ENCODE data around the gene ZNF516.

Gene ZNF516

DNA sequence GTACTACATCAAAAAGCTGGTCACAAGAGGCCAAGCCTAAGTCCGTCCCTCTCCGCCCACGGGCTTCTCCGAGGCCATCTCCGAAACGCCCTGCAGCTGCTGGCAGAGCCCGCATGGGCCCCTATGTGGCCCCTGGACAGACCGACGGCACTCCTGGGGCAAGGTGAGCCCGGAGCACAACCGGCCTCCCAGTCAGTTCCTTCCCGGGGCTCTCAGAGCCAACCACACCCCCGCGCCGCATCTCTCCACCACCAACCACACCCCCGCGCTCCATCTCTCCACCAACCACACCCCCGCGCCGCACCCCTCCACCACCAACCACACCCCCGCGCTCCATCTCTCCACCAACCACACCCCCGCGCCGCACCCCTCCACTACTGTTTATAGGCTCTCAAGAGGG, 93.5 kb downstream of the ZNF516 start:
- peak in 1 of 42 donors; percentile 34 for DNase-seq
- intact Hi-C loops (cut with DNase I), result loop anchor here (10.0 kb wide), 1 partner anchor 213 kb away; no protein-coding TSS in a partner anchor

DNA sequence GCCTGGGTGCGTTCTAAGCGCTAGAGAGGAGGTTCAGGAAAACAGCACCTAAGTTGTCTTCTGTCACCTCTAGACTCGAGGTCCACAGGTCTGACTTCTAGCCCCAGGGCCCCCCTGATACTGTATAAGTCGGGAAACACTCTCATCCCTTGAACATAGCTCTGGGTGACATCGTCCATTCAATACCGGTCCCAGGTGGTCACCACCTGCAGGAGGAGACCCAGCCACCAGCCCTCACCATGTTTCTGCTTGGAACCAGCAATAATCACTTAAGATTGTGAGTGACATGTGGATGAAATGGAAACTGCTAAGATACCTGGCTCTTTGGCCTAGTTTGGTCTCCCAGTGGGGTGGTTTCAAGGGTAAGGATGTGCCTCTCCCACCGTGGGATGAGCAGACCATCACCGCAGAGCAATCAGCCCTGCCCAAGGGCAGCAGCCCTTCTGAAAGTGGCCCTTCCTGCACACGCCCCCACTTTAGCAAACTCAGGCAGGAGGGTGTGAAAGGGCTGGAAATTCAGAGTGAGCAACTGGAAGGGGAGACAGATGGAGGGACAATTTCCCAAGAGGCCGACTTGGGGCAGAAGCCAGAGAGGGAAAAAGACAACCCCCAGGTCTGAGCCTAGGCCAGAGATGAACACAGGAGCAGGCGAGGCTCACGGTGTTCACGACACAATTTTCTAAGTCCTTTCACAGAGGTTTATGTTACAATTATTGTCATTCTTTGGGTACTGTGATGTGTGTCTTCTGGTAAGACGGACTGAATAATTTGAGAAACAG, 95.2 kb downstream of the ZNF516 start:
- peak in 1 of 42 donors; percentile 34 for DNase-seq
- intact Hi-C loops (cut with DNase I), result loop anchor here (5.0 to 10.0 kb wide), 2 partner anchors 215 to 307 kb away; no protein-coding TSS in a partner anchor

DNA sequence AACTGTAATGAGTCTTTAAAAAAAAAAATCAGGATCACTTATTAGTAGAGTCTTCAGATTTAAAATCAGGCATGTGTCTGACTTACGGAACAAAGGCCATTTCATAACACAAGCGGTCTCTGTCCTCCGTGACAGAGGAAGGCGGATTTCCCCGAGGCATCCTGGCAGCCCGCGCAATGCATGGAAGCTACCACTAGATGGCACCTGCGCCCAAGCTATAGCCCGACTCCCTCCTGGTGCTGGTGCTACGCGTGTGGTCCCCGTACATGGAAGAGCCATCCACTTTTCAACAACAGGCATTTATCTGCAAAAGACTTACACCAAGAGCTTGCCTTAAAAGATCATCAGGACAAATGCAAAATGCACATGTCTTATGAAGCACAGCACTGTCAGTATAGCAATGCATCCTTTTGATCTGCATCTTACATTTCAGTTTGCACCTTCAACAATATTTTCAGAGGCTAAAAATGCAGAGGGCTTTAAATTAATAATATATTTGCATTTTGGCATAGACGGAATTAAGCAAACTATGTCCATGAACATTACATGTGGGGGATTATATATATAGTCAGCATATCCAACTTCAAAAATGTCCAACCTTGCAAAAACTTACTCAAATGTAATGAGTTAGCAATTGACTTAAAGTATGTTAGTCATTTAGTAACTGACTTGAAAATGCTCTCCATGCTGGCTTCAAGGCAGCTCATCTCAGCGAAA, 96.0 kb downstream of the ZNF516 start:
- intact Hi-C loops (cut with DNase I), result loop anchor here (5.0 kb wide), 1 partner anchor 308 kb away; no protein-coding TSS in a partner anchor

DNA sequence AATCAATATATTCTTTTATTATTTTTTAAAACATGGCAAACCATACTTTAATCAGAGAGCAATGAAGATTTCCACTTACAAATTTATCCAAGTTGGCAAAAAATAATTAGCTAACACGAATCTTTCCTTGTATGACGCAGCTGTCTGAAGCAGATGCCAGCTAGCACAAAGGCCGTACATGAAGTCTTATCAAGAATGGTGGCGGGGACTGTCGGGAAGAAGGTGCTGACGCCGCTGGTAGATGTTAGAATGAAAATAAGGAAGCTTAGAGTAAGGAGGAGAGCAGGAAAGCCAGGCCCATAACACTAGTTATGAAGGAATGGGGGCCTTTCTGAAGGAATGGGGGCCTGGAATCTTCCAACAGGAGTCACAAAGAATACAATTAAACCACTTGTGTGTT, 96.7 kb downstream of the ZNF516 start:
- peak in 1 of 42 donors; percentile 0 for DNase-seq
- intact Hi-C loops (cut with DNase I), result loop anchor here (5.0 kb wide), 1 partner anchor 309 kb away; no protein-coding TSS in a partner anchor

More for the DNA sequence above, 96.0 kb downstream of the ZNF516 start:
- DNase-seq, result peak; percentile 70 to 96 (median 92)

DNA sequence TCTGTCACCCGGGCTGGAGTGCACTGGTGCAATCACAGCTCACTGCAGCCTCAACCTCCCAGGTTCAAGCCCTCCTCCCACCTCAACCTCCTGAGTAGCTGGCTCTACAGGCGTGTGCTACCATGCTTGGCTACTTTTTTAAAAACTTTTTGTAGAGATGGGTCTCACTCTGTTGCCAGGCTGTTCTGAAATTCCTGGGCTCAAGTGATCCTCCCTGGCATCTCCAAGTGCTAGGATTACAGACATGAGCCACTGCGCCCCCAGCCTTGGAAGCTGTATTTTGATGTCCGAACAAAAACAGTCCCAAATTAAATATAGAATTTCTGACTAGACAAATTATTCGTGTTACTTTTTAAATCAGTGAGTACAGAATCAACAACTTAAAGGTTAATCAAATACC, 97.4 kb downstream of the ZNF516 start:
- DNase-seq, result no peak

GRCh38 chr18:76396792-76397191, 98.2 kb downstream of the ZNF516 start:
- no peak for DNase-seq
- intact Hi-C loops (cut with DNase I), result loop anchor here (5.0 kb wide), 1 partner anchor 311 kb away; no protein-coding TSS in a partner anchor

More for the DNA sequence above, 97.4 kb downstream of the ZNF516 start:
- intact Hi-C loops (cut with DNase I), result loop anchor here (5.0 kb wide), 1 partner anchor 310 kb away; no protein-coding TSS in a partner anchor

- intact Hi-C loops (cut with DNase I), result loop anchor here (5.0 kb wide), 1 partner anchor 312 kb away; no protein-coding TSS in a partner anchor
- DNase-seq, result peak in 2 of 42 donors; percentile 5 to 34
Observed at GRCh38 chr18:76395609-76396008, 99.4 kb downstream of the ZNF516 start.

- intact Hi-C loops (cut with DNase I), result loop anchor here (5.0 kb wide), 1 partner anchor 312 kb away; no protein-coding TSS in a partner anchor
- peak in 7 of 42 donors; percentile 11 to 58 (median 41) for DNase-seq
Observed at GRCh38 chr18:76394780-76395476, 100.1 kb downstream of the ZNF516 start.

DNA sequence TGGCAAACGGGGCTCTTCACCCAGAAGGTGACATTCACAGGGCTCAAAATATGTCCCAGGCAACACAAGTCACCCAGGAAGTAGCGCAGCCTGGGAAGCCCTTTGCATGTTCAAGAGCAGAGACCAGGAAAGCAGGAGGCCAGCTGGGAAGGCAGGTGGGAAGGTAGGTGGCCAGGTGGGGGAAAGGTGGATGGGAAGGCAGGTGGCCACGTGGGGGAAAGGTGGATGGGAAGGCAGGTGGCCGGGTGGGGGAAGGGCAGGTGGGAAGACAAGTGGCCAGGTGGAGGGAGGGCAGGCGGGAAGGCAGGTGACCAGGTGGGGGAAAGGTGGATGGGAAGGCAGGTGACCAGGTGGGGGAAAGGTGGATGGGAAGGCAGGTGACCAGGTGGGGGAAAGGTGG, 102.7 kb downstream of the ZNF516 start:
- DNase-seq, result peak in 2 of 42 donors; percentile 2 to 5
- intact Hi-C loops (cut with DNase I), result no loop called here

- peak in 3 of 42 donors; percentile 4 to 8 (median 7) for DNase-seq
- intact Hi-C loops (cut with DNase I), result no loop called here
Observed at GRCh38 chr18:76391746-76392145, 103.3 kb downstream of the ZNF516 start.

- intact Hi-C loops (cut with DNase I), result no loop called here
- DNase-seq, result no peak
Observed at GRCh38 chr18:76391038-76391437, 104.0 kb downstream of the ZNF516 start.

DNA sequence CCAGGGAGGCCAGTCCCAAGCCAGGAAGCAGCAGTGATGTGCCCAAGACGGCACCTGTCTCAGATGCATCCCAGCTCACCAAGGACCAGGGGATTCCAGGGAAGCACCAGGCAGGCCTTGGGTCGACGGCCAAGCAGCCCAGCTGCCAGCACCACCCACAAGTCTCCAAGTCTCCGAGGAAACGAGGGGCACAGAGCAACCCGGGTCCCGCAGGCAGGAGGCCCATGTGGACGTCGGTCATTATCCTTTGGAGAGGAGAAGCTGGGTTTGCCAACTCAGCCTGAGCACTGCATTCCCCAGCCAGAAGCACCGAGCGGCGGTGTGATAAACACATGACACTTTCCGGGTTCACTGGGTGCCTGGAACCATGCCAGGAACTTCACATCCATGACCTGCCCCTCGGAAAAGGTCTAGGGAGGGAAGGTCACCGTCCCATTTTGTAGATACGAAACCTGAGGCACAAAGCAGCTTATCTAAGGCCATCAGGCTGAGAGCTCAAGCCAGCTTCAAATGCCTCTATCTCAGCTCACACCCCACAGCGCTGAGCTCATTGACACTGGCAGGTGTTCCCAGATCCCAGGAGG, 104.5 kb downstream of the ZNF516 start:
- intact Hi-C loops (cut with DNase I), result no loop called here
- DNase-seq, result peak in 16 of 42 donors; percentile 12 to 58 (median 42)

DNA sequence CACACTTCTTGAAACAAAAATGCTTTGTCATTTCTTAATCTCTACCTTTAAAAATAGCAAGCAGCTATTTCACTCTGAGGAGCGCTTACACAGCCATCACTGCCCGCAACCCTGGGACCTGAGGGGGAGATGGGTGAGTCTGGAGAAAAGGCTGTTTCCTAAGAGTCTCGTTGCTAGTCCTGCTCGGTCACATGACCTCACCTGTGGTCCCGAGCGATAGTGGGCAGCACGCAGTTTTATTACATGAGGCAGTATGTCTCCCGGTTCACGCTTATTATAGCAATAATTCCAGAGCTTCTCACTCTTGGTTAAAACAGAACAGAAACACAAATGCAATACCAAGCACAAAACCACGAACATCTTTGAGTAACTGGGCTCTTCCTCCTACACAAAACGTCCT, 105.3 kb downstream of the ZNF516 start:
- intact Hi-C loops (cut with DNase I), result no loop called here
- DNase-seq, result peak in 3 of 42 donors; percentile 10 to 14 (median 10)

GRCh38 chr18:76388891-76389423, 106.1 kb downstream of the ZNF516 start:
- intact Hi-C loops (cut with DNase I), result no loop called here
- DNase-seq, result peak in 3 of 42 donors; percentile 5 to 13 (median 8)

DNA sequence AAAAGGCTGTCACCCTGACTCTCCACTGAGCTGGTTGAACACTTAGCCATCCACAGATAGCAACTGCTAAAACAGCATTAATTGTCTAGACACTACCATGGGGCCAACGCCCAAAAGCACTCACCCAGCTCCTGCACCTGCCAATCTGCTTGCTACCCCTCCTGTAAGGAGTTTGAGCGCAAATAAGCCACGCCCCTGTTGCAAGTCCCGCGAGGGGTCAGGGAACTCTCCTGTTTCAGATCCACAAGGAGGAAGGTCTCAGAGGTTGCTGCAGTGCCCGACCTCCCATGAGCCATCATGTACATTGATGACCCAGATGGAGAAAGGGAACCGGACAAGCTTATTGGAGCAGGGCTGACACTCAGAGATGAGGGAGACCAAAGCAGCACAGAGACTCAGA, 106.8 kb downstream of the ZNF516 start:
- peak in 1 of 42 donors; percentile 3 for DNase-seq
- intact Hi-C loops (cut with DNase I), result no loop called here

DNA sequence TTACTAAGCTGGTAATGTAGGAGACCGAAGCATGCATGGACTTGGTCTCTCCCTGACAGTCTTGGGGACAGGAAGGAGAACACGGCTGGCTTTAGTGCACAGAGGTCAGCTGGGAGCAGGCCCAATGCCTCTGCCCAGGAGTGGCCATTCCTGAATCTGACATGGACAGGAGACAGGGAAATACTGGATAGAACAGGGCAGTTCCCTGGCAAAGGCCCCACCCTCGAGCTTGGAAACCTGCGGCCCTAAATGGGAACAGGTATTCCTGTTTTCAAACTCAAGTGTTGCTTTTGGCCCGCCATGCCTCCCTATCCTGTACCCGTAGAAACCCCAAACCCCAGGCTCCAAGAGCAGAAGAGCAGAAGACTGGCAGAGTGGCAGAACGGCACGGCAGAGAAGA, 107.4 kb downstream of the ZNF516 start:
- intact Hi-C loops (cut with DNase I), result no loop called here
- no peak for DNase-seq

DNA sequence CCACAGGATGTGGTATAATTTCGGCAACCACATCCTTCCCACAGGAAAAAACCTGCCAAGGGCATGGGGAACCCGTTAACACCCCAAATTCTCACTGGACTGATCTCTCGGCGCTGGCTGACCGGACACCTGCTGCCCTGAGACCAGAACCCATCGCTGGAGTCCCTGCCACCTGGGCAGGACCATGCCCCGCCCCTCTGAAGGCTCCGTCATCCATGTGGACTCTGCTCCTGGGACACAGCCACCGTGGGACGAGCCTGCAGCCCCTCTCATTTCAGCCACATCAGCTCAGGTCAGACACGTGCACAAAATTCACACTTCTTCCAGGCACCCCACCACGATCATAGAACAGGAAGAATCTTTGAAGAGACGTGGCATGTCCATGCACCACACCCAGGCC, 108.2 kb downstream of the ZNF516 start:
- intact Hi-C loops (cut with DNase I), result no loop called here
- no peak for DNase-seq

GRCh38 chr18:76386071-76386470, 109.0 kb downstream of the ZNF516 start:
- intact Hi-C loops (cut with DNase I), result no loop called here
- no peak for DNase-seq

DNA sequence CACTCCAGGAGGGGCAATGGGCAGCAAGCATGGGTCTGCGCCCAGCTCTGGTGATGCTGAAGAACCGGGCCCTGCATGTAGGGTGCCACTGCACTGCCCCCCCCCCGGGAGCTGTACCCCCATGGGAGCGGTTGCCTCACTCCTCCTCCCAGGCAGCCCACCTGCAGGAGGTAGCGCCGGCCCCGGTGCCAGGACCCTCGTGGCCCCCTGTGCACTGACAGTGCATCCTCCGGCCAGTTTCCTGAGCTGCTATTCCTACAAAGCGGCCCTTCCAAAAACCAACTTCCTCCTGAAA, 109.4 kb downstream of the ZNF516 start:
- intact Hi-C loops (cut with DNase I), result no loop called here

More for the DNA sequence above, 109.4 kb downstream of the ZNF516 start:
- peak in 1 of 42 donors; percentile 7 for DNase-seq

Data from head of caudate nucleus (tissue), 42 donors.